ENCODE measurements around the gene MAGIX.

DNA sequence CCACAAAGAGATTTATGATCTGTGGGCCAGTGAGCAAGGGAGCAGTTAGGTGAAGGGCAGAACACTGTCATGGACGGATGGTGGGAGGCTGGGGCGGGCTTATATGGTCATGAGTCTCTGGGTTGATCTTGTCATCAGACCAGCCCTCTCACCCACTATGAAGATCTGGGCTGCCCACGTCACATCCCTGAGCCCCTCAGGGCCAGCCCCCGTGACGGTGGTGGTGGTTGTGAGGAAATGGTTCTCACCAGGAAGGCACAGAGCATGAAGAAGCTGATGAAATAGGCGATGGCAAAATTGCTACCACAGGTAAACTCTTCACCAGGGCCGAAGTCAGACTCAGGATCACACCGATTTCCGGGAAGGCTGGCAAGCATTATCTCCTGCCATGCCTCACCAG is 48.5 kb downstream of the MAGIX start:
- TF ChIP-seq, protein P1, sequence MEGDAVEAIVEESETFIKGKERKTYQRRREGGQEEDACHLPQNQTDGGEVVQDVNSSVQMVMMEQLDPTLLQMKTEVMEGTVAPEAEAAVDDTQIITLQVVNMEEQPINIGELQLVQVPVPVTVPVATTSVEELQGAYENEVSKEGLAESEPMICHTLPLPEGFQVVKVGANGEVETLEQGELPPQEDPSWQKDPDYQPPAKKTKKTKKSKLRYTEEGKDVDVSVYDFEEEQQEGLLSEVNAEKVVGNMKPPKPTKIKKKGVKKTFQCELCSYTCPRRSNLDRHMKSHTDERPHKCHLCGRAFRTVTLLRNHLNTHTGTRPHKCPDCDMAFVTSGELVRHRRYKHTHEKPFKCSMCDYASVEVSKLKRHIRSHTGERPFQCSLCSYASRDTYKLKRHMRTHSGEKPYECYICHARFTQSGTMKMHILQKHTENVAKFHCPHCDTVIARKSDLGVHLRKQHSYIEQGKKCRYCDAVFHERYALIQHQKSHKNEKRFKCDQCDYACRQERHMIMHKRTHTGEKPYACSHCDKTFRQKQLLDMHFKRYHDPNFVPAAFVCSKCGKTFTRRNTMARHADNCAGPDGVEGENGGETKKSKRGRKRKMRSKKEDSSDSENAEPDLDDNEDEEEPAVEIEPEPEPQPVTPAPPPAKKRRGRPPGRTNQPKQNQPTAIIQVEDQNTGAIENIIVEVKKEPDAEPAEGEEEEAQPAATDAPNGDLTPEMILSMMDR (IDR thresholded peaks at IDR 0.05 in 8 of 11, conservative IDR thresholded peaks at IDR 0.05 in 3 of 11), result no peak
- TF ChIP-seq POLR2A (IDR thresholded peaks at IDR 0.05), result no peak

Measured in spleen (tissue), 7 donors.